ENCODE results near the gene LGALS3BP.

The LGALS3BP gene

DNA sequence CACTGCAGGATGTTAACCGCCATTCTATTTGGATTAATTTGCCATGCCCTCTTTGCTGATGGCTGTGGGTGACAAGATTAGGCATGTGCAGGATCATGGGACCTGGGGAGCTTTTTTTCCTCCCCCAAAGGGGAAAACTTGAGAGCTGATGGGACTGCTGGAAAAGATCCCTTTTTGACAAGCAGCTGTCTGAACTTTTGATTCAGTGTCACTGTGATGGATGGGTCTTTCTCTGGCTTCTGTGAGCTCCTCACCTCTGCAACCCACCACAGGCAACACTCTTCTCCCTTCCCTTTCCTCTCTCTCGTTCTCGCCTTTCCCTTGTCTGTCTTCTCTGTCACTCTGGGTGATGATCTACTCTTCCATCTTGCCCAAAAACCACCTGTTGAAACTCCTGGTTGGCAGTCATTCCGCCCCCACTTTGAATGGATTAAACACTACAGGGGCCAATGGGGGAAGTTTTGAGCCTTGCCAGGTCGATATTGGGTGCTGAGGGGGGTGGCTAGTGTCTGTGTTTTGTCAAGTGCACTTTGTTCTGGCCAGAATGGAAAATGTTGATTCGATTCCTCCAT lies 32.9 kb upstream of the LGALS3BP start:
- DNase-seq: no peak

DNA sequence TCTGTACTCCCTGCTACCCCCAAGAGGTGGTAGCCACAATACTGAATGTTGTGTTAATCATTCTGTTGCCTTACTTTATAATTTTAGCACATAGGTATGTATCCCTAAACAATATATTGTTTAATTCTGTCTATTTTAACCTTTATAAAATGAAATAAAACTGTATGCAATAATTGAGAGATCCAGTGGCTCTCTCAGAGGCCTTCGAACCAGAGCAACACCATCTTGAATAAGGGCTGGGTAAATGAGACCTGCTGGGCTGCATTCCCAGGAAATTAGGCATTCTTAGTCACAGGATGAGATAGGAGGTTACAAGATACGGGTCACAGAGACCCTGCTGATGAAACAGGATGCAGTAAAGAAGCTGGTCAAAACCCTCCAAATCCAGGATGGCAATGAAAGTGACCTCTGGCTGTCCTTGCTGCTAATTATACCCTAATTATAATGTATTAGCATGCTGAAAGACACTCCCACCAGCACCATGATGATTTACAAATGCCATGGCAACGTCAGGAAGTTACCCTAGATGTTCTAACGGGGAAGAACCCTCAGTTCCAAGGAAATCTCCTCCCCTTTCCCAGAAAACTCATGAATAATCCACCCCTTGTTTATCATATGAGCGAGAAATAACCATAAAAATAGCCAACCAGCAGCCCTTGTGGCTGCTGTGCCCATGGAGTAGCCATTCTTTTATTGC lies 31.9 kb upstream of the LGALS3BP start:
- DNase-seq: no peak

DNA sequence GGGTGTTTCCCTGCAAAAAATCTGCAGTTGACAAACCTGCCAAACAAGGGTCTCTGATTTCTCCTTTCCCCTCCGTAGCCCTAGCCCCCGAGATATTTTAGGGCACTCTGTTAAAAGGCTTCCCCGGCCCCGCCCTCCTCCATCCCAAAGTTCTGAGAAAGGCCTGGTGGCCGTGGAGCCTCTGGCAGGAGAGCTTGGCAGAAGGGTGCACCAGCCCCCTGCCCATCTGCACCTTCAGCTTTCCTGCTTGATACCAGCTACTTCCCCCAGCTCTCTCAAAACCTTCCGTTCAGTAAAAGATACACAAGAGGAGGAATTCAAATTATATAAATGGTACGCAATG lies 30.6 kb upstream of the LGALS3BP start:
- no peak for DNase-seq

DNA sequence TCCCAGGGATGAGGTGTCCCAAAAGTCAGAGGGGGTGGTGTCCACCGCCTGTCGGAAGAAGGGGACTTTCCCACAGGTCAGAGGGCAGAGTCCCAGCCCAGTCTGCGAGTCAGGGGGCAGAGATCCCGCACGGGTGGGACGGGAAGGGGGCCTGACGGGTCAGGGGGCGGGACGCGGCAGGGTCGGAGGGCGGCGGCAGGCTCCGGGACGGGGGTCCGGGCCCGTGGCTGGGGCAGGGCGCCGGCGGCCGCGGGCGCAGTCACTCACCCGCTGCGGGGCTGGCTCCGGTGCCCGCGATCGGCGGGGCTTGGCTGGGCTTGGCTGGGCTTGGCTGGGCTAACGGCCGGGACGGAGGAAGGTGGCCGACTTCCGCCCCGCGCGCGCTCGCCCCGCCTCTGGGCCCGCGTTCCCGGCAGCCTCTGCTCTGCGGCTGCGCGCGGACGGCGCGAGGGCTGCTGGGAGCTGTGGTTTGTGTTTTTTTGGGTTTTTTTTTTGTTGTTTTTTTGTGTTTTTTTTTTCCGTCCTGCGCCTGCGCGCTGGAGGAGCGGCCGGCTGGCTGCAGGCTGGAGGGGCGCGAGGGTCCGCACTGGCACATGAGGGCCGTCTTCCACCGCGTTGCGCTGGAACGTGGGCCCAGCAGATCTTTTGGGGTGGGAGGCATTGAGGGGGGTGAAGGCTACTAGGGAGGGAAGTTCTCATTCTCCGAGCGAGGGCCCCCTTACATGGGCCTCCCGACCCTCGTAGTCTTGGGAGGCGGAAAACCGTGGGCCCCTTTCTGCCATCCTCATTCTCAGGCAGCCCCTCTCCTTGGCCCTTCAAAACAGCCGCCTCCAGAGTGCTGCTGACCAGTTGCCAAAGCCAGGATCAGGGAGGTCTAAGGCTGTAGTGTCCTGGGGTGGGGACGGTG lies 29.9 kb upstream of the LGALS3BP start, which contains the start of gene CANT1:
TSS of gene CANT1 (minus strand) at position 368 of the 907 bp plus-strand sequence. CDS start 12,142 bp downstream, outside the sequence.
- peak; percentile 86 for DNase-seq

DNA sequence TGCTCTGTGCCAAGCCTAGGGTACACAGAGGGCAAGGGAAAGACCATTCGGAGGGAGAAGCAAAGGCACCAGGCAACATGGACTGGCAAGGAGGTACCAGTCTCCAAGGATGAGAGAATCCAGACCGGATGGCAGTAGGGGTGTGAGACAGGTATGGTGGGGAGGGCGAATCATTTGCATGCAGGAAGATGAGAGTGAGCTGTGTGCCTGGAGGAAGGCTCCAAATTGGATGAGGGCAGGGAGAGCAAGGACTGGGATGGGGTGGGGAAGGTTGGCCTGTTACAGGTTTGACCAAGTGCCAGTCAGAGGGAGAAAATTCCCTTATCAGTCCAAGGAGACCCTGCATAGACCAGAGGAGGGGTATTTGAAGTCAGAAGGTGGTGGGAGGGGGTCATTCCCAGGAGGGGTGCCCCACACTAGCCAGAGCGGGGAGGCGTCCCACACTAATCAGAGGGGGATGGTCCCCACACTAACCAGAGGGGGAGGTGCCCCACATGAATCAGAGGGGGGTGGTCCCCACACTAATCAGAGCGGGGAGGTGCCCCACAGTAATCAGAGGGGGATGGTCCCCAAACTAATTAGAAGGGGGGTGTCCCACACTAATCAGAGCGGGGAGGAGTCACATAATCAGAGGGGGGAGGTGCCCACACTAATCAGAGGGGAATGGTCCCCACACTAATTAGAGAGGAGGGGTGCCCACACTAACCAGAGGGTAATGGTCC lies 29.1 kb upstream of the LGALS3BP start:
- no peak for DNase-seq

DNA sequence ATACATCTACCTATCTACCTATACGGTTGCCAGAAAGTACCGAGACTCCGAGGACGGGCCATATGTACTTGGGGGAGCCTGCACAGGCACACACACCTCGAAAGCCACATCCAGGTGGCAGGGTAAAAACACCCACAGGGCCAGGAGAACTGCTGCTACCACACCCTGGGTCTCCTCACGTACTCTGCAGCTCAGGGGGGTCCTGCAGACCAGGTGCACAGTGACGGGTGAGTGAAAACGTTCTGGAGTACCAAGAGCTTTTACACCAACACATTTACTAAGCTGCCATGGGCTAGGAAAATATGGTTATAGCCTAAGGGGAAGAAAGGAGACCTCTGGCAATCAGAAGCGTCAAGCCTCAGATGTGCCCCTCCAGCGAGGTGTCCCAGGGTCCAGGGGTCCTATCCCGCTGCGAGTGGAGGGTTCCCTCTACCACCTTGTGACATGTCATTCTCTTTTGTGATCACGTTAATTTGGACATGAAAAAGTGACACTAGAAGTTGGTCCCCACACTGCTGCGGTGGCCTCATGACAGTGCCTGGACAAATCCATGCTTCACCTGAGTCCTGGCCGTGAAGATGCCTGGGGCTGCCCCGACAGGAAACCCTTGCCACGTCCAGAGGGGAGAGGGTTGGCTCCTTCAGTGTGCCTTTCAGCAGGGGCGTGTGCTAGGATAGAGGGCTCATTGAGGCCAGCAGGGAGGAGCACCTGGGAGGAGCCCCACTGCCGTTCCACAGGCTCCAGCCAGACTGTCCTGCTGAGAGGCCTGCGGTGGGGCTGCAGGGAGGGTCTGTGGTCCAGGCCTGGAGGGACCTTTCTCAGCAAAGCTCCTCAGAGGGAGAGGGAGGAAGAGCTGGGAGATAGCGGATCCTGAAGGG lies 28.0 kb upstream of the LGALS3BP start:
- no peak for DNase-seq

DNA sequence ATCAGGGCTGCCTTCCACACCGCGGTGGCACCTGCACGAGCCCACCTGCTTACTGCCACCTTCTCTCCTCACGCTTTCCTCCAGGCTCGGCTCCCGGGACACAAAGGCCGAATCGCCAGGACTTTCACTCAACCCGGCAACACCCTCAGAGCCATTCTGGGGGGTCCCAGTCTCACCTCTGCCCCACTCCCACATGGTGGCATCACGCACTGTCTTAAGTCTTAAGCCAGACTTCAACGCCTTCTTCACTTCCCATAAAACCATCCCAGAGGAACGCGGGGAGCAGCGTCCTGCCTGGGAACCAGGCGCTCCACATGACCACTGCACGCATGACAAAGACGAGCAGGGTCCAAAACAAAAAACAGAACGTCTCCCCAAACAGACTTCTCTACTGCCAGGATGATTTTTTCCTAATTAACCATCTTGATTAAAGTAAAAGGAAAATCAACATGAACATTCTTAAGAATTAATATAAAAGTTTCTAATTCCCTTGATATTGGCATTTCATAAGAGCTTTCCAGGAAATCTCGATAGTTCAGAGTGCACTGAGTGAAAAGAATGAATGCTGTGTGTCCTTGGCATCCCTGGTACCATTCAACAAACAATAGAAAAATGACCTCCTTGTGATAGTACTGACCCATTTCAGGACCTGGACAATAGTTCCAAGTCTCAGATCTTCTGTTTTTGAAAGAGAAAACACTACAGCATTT lies 27.2 kb upstream of the LGALS3BP start:
- no peak for DNase-seq

DNA sequence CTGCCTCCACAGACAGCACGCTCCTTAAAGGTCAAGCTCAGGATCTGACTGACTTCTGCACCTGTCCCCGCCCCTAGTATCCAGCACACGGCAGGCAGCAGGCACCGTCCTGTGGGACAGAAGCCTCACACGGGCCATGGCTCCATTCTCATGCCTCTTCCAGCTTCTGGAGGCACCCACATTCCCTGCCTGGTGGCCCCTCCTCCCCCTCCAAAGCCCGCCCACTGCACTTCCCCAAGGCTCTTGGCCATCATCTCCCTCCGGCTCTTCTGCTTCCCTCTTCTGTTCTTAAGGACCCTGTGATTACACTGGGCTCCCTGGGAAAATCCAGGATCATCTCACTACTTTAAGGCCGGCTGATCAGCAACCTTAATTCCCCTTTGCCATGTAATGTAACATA lies 26.3 kb upstream of the LGALS3BP start:
- DNase-seq: no peak

DNA sequence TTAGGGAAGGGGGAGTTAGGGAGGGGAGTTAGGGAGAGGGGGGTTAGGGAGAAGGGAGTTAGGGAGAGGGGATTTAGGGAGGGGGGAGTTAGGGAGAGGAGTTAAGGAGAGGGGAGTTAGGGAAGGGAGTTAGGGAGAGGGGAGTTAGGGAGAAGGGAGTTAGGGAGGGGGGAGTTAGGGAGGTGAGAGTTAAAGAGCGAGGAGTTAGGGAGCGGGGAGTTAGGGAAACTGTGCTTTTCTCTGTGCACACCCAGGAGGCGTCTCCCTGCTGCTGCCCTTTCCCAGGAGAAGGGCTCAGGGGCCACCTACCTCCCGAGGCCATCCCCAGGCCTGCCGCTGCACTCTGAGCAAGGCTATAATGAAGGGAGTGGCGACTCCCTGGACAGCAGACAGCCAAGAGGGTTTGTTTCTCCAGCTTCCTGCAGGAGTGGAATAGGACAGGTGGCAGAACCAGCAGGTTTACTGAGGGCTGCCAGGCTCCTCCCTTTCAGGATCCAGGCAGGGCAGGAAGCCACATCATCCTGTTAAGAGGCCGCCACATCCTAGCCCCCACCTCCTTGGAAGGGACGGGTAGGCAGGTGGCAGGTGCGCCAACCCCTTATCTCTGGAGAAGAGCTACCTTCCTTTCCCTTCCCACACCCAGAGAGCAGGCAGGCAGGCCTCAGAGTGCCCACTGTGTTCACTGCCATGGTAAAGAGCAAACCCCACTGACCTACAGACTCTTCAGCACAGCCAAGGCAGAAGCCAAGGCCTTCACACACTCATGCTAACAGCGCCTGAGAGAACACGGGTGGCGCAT lies 25.5 kb upstream of the LGALS3BP start:
- no peak for DNase-seq

DNA sequence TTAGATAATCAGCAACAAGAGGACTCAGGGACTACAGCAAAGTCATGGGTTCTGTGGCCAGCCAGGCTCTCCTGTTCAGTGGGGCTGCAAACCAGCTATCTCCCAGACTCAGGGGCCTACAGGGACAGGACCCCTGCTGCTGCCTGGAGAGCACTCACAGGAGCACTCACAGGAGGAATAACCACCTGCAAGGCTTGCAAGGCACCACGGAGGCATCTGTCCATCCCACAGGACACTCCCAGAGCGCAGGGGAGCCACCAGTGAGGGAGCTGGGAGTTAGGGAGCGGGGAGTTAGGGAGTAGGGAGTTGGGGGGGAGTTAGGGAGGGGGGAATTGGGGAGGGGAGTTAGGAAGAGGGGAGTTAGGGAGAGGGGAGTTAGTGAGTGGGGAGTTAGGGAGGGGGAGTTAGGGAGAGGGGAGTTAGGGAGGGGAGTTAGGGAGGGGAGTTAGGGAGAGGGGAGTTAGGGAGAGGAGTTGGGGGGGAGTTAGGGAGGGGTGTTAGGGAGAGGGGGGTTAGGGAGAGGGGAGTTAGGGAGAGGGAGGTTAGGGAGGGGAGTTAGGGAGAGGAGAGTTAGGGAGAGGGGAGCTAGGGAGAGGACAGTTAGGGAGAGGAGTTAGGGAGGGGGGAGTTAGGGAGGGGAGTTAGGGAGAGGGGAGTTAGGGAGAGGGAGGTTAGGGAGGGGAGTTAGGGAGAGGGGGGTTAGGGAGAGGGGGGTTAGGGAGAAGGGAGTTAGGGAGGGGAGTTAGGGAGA lies 24.1 kb upstream of the LGALS3BP start:
- no peak for DNase-seq

DNA sequence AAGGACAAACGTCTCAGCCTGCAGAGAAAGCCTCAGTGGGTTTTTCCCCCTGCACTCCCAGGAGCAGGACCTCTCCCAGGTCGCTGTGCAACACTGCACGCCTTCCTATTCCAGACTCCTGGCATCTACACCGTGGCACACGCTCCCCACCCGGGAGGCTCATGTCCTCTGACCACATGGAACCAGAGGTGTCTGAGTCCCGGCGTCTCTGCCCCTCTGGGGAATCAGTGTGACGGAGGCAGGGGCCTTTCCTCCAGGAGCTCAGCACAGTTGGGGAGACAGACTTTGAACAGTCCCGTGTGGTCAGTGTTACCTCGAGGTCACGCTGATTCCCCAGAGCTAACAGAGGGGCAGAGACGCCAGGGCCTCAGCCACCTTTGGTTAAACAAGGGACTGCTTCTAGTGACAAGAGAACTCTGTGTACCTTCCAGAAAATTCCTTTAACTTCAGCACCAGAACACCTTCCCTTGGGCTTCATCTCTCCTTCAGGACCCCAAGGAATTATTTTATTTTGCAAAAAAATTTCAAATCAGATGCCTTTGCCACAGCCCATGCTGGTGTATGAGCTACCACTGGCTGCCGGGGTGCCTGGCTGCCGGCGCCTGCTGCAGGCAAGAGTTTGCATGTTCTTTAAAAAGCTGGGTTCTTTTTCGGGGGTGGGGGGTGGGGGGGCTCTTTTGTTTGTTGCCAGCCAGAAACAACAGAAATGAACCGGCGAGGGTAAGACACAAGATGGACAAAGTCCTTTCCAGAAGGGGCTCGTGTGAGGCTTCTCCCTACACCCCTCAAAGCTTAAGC lies 23.3 kb upstream of the LGALS3BP start:
- DNase-seq: no peak

DNA sequence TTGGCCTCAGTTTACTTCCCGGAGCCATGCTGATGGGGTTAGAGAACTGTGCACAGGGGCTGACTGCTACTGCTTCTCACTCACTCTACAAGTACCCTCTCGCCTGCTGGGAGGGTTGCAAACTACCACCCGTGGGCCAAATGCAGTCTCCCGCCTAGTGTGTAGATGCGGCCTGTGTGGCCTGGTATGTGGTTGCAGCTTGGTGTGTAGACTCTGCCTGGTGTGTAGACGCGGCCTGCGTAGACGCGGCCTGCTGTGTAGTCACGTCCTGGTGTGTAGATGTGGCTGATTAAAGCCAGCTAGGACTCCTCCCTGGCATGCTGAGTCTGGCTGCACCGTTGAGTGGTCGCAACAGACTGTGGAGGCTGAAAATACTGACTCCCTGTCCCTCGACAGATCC lies 22.6 kb upstream of the LGALS3BP start:
- DNase-seq: no peak

DNA sequence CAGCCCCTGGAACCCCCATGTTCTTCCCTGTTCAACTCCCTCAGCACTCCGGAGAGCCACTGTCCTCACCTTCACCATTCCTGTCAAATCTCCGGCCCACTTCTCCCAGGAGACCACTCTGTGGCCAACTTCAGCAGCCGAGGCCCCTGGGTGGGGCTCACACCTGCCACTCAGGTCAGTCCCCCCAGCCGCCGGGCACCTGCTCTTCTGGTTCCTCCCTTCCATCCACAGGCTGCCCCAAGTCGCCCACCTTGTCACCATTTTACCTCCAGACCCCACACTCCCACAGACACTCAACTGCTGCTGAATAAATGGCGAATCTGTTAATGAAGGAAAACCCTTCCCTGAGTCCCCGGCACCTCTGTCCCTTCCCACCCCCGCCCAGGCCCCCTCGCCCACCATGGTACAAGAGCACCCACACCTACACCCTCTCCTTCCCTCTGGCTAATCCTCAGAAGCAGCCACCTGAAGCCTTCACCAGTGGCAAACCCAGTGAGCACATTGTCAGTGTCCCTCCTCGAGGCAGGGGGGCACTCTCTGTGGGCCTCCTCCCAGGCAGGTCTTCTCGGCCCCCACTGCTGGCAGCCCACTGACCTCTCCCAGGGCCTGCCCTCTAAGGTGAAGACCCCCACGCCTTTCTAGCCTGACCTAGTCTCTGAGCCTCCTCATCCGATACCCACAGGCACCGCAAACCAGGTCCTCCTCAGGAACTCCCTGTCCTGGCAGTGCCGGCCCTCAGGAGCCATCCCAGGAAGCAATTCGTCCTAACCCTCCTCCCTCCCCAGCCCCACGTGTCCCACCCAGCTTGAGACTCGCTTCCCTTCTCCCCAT lies 21.7 kb upstream of the LGALS3BP start:
- no peak for DNase-seq

DNA sequence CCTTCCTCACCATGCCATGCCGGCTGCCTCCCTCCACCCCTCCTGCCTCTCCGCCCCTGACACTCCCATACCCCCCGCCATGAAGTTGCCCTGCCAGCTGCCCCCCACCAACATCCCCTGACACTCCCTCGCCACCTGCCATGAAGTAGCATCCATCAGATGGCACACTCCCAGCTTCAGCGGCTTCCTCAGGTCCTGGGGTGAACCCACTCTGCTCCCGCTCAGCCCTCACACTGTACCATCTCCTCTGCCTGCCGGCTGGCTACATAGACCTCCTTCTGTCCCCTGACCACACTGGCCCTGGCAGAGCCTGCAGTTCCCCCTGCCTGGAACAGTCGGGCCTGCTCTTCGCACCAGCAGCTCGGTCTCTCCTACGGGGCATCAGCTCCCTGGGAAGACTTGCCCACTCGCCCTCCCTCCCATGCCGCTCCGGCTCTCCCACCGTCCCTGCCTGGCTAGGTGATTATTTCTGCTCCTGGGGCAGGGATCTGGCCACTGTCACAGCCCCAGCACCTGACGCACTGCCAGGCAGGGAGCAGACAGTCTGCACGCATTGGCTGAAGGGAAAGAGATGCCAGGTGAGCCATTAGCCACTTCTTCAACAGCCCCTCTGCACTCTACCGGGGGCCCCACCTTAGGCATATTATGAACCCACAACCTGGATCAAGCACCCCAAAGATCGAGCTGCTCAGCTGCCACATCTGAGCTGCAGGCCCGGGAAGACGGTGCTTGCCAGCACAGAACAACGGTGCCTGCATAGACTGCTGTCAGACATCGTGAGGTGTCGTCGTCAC lies 20.9 kb upstream of the LGALS3BP start:
- no peak for DNase-seq

DNA sequence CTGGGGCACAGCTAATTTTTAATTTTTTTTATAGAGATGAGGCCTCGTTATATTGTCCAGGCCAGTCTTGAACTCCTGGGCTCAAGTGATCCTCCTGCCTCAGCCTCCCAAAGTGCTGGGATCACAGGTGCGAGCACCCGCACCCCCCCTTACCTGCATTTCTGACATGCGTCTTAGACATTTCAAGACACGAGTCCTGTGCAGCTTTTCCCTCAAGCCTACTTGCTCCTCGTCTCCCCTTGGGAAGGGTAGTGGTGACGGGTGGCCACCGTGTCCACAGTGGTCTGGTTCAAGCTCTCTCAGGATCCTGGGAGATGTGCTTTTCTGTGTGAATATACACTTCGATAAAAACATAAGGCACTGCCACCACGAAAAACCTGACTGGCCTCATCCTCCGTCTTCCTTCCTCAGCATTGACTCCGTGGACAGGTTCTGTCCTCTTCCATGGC lies 20.2 kb upstream of the LGALS3BP start:
- DNase-seq: no peak

DNA sequence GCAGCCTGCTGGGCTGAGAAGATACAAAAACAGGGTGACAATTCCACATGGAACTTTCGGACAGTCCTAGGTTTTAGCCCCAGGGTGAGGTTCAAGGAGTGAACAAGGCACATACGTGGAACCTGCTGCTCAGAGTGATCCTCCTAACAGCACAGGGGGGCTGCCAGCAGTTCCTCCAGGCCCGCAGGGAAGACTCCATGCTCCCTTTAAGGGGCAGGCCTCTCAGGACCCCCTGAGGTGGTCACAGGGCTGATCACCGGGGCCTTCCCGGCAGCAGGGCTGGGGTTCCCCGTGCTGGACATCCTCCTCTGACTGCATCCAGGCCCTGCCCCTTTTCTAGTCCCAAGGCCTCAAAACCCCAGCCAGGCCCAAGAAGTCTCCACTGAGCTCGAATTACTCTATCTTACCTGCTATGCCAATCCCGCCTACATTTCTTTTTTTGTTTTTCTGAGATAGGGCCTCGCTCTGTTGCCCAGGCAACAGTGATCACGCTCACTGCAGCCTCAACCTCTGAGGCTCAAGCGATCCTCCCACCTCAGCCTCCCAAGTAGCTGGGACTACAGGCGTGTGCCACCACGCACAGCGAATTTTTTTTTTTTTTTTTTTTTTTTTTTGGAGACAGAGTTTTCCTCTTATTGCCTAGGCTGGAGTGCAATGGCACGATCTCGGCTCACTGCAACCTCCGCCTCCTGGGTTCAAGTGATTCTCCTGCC lies 19.5 kb upstream of the LGALS3BP start:
- no peak for DNase-seq
